C4-2B (cell line): Measurements from ENCODE around the gene SLC24A3.

Experiments used
- ZFX ChIP-seq: fragments of 450-650 bp; IDR thresholded peaks from 2 replicates; pipeline ENCODE4 v1.6.1; 2017
- TF ChIP-seq, protein P1 (sequence below): fragments of 450-650 bp; conservative IDR thresholded peaks from 2 replicates; pipeline ENCODE4 v1.5.1; 2017; ENCODE audit warnings: mild to moderate bottlenecking

DNA sequence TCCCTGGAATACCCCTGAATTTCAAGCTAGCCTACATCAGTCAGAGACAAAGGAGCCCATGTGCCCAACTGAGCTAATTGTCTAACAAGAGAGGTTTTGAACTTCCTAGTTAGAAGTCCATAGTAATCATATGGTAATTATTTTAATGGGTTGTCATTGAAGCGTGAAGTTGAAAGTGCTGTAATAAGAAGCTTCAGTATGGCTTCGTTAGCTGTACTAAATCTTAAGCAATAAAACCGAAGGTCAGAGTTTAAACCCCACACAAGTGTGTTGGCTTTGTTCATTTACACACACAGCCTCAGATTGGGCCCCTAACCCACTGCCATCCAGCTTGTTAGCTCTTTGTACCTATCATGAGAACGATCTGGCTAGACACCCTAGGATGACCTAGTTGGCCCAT is 350.0 kb downstream of the SLC24A3 start:
- TF ChIP-seq, protein P1, sequence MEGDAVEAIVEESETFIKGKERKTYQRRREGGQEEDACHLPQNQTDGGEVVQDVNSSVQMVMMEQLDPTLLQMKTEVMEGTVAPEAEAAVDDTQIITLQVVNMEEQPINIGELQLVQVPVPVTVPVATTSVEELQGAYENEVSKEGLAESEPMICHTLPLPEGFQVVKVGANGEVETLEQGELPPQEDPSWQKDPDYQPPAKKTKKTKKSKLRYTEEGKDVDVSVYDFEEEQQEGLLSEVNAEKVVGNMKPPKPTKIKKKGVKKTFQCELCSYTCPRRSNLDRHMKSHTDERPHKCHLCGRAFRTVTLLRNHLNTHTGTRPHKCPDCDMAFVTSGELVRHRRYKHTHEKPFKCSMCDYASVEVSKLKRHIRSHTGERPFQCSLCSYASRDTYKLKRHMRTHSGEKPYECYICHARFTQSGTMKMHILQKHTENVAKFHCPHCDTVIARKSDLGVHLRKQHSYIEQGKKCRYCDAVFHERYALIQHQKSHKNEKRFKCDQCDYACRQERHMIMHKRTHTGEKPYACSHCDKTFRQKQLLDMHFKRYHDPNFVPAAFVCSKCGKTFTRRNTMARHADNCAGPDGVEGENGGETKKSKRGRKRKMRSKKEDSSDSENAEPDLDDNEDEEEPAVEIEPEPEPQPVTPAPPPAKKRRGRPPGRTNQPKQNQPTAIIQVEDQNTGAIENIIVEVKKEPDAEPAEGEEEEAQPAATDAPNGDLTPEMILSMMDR: no peak
- no peak for TF ChIP-seq ZFX
